Esophagus squamous epithelium (tissue), 4 donors: ENCODE measurements around the gene OR6S1.

ENCODE experiments used
- POLR2A ChIP-seq, 4 donors: fragments of 450-650 bp; IDR thresholded peaks; one replicate each; pipeline ENCODE4 v1.6.1; 2017; ENCODE audit warnings: antibody characterized with exemption in 4 of 4, mild to moderate bottlenecking in 4 of 4, moderate library complexity in 3 of 4
- TF ChIP-seq, protein P1 (sequence below), 6 experiments: fragments of 450-650 bp in 4 of 6; fragments of 200-600 bp in 2 of 6; sonication (generic) in 2 of 6; IDR thresholded peaks; one replicate each; pipeline ENCODE4 v1.5.1; 2016 to 2019; ENCODE audit warnings: antibody characterized with exemption in 6 of 6, mild to moderate bottlenecking in 4 of 6, moderate library complexity in 4 of 6

DNA sequence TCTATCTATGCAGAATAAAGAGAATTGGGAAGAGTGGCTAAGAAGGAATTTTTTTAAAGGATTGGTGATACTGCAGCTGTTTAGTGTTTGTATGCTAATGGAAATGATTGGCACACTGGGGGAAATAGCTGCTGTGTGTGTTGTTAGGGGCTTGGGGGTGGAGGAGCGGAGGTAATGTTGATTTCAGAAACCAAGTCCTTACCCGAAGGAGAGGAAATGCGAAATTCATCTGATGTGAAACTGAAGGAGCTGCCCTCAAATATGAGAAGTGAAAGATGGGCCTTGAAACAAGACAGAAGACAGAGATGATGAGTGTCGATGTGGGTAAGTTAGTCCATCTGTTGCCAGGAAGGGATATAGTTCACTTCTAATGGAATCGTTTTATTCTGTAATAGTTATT, 29.1 kb downstream of the OR6S1 start:
- TF ChIP-seq, protein P1, sequence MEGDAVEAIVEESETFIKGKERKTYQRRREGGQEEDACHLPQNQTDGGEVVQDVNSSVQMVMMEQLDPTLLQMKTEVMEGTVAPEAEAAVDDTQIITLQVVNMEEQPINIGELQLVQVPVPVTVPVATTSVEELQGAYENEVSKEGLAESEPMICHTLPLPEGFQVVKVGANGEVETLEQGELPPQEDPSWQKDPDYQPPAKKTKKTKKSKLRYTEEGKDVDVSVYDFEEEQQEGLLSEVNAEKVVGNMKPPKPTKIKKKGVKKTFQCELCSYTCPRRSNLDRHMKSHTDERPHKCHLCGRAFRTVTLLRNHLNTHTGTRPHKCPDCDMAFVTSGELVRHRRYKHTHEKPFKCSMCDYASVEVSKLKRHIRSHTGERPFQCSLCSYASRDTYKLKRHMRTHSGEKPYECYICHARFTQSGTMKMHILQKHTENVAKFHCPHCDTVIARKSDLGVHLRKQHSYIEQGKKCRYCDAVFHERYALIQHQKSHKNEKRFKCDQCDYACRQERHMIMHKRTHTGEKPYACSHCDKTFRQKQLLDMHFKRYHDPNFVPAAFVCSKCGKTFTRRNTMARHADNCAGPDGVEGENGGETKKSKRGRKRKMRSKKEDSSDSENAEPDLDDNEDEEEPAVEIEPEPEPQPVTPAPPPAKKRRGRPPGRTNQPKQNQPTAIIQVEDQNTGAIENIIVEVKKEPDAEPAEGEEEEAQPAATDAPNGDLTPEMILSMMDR (IDR thresholded peaks at IDR 0.05): no peak
- TF ChIP-seq POLR2A (IDR thresholded peaks at IDR 0.05): no peak
